ENCODE results near the gene LRRC4C.
"Not testable (repeated sequence)": the region's sequence is repeated elsewhere in the genome, so short reads cannot be mapped to it uniquely, and the experiment has no call there.

Gene LRRC4C

GRCh38 chr11:40203606-40204005 is 1255.8 kb downstream of the LRRC4C start:
- DNase-seq, result no peak

GRCh38 chr11:40202589-40203270 is 1256.7 kb downstream of the LRRC4C start:
- no peak for DNase-seq

GRCh38 chr11:40192590-40192989 is 1266.9 kb downstream of the LRRC4C start:
- not testable (repeated sequence) for DNase-seq

- no peak for DNase-seq
Measured at GRCh38 chr11:40190294-40190693, 1269.2 kb downstream of the LRRC4C start.

- DNase-seq, result no peak
Measured at GRCh38 chr11:40188848-40189247, 1270.6 kb downstream of the LRRC4C start.

- no peak for DNase-seq
Measured at GRCh38 chr11:40187295-40187694, 1272.2 kb downstream of the LRRC4C start.

GRCh38 chr11:40186437-40187263 is 1272.8 kb downstream of the LRRC4C start:
- DNase-seq, result no peak

- DNase-seq, result no peak
Measured at GRCh38 chr11:40185793-40186192, 1273.7 kb downstream of the LRRC4C start.

- no peak for DNase-seq
Measured at GRCh38 chr11:40183073-40184064, 1276.1 kb downstream of the LRRC4C start.

GRCh38 chr11:40179541-40179940 is 1279.9 kb downstream of the LRRC4C start:
- no peak for DNase-seq

GRCh38 chr11:40178470-40178869 is 1281.0 kb downstream of the LRRC4C start:
- no peak for DNase-seq

- no peak for DNase-seq
Measured at GRCh38 chr11:40175980-40176379, 1283.5 kb downstream of the LRRC4C start.

GRCh38 chr11:40170078-40170477 is 1289.4 kb downstream of the LRRC4C start:
- DNase-seq, result no peak

GRCh38 chr11:40168414-40168813 is 1291.0 kb downstream of the LRRC4C start:
- no peak for DNase-seq

GRCh38 chr11:40167805-40168204 is 1291.6 kb downstream of the LRRC4C start:
- not testable (repeated sequence) for DNase-seq

GRCh38 chr11:40166892-40167291 is 1292.6 kb downstream of the LRRC4C start:
- no peak for DNase-seq

- DNase-seq, result no peak
Measured at GRCh38 chr11:40162901-40163883, 1296.3 kb downstream of the LRRC4C start.

GRCh38 chr11:40161854-40162410 is 1297.5 kb downstream of the LRRC4C start:
- no peak for DNase-seq

- no peak for DNase-seq
Measured at GRCh38 chr11:40160418-40160817, 1299.0 kb downstream of the LRRC4C start.

- DNase-seq, result no peak
Measured at GRCh38 chr11:40149721-40150120, 1309.7 kb downstream of the LRRC4C start.

- no peak for DNase-seq
Measured at GRCh38 chr11:40140560-40140959, 1318.9 kb downstream of the LRRC4C start.
